SK-N-SH treated with all-trans-retinoic acid at 6 μM for 48 hours (cell line): ENCODE results near the gene RBFOX1.

Experiments used
- ATAC-seq: fragments of 200-7000 bp; cut with Tn5 transposase; 3 replicates; pipeline ENCODE4 v1.9.1; 2020; ENCODE audit warnings: mild to moderate bottlenecking, moderate library complexity
- BACH2 ChIP-seq: fragments of 250-450 bp; sonication (Bioruptor Pico); IDR thresholded peaks from 2 replicates; pipeline ENCODE4 v1.9.0; 2021; ENCODE audit warnings: mild to moderate bottlenecking, borderline replicate concordance
- CSDC2 ChIP-seq: fragments of 250-450 bp; sonication (Bioruptor Pico); IDR thresholded peaks from 2 replicates; pipeline ENCODE4 v1.5.0; 2020; ENCODE audit warnings: mild to moderate bottlenecking, moderate library complexity
- ESRRG ChIP-seq: fragments of 250-450 bp; sonication (Bioruptor Pico); IDR thresholded peaks from 2 replicates; pipeline ENCODE4 v1.6.1; 2021; ENCODE audit warnings: mild to moderate bottlenecking
- GLIS3 ChIP-seq: fragments of 250-450 bp; sonication (Bioruptor Pico); IDR thresholded peaks from 2 replicates; pipeline ENCODE4 v1.5.0; 2020; ENCODE audit warnings: mild to moderate bottlenecking, moderate library complexity
- ISL1 ChIP-seq: fragments of 250-450 bp; sonication (Bioruptor Pico); IDR thresholded peaks from 2 replicates; pipeline ENCODE4 v2.1.2; 2022; ENCODE audit warnings: mild to moderate bottlenecking, moderate library complexity
- OSR1 ChIP-seq: fragments of 250-450 bp; sonication (Bioruptor Pico); IDR thresholded peaks from 2 replicates; pipeline ENCODE4 v1.8.0; 2022; ENCODE audit warnings: moderate library complexity, mild to moderate bottlenecking, inconsistent platforms
- PATZ1 ChIP-seq: fragments of 250-450 bp; sonication (Bioruptor Pico); IDR thresholded peaks from 2 replicates; pipeline ENCODE4 v1.8.0; 2020; ENCODE audit warnings: mild to moderate bottlenecking, moderate library complexity, borderline replicate concordance
- PPARA ChIP-seq: fragments of 250-450 bp; sonication (Bioruptor Pico); IDR thresholded peaks from 2 replicates; pipeline ENCODE4 v1.5.0; 2020; ENCODE audit warnings: mild to moderate bottlenecking, borderline replicate concordance
- RARB ChIP-seq: fragments of 250-450 bp; sonication (Bioruptor Pico); IDR thresholded peaks from 2 replicates; pipeline ENCODE4 v1.8.0; 2021; ENCODE audit warnings: mild to moderate bottlenecking, moderate library complexity
- SNAI2 ChIP-seq: fragments of 250-450 bp; sonication (Bioruptor Pico); IDR thresholded peaks from 2 replicates; pipeline ENCODE4 v1.5.0; 2020; ENCODE audit warnings: mild to moderate bottlenecking, moderate library complexity
- TCF4 ChIP-seq: fragments of 250-450 bp; sonication (Bioruptor Pico); IDR thresholded peaks from 2 replicates; pipeline ENCODE4 v1.8.0; 2021; ENCODE audit warnings: mild to moderate bottlenecking, moderate library complexity, borderline replicate concordance
- TOX ChIP-seq: fragments of 250-450 bp; sonication (Bioruptor Pico); IDR thresholded peaks from 2 replicates; pipeline ENCODE4 v1.8.0; 2021; ENCODE audit warnings: mild to moderate bottlenecking, moderate library complexity, borderline replicate concordance
- ZC3H10 ChIP-seq: fragments of 250-450 bp; sonication (Bioruptor Pico); IDR thresholded peaks from 2 replicates; pipeline ENCODE4 v1.5.1; 2021; ENCODE audit warnings: mild to moderate bottlenecking, moderate library complexity
- ZFP3 ChIP-seq: fragments of 250-450 bp; sonication (Bioruptor Pico); IDR thresholded peaks from 2 replicates; pipeline ENCODE4 v1.5.0; 2020; ENCODE audit warnings: mild to moderate bottlenecking, moderate library complexity
- ZFP30 ChIP-seq: fragments of 450-650 bp; formaldehyde crosslinking; IDR thresholded peaks from 2 replicates; pipeline ENCODE4 v1.5.0; 2022; ENCODE audit warnings: mild to moderate bottlenecking, moderate library complexity
- ZNF565 ChIP-seq: fragments of 450-650 bp; formaldehyde crosslinking; conservative IDR thresholded peaks from 2 replicates; pipeline ENCODE4 v1.5.0; 2020; ENCODE audit warnings: low read depth, mild to moderate bottlenecking, moderate library complexity
- ZNF8 ChIP-seq: fragments of 450-650 bp; formaldehyde crosslinking; IDR thresholded peaks from 2 replicates; pipeline ENCODE4 v1.5.0; 2020; ENCODE audit warnings: mild to moderate bottlenecking, moderate library complexity
- TF ChIP-seq, protein P1 (sequence below): fragments of 250-450 bp; sonication (Bioruptor Pico); IDR thresholded peaks from 2 replicates; pipeline ENCODE4 v1.8.0; 2021; ENCODE audit warnings: low read depth, mild to moderate bottlenecking, moderate library complexity, borderline replicate concordance
- TF ChIP-seq, protein P2 (sequence below): fragments of 250-450 bp; sonication (Bioruptor Pico); IDR thresholded peaks from 2 replicates; pipeline ENCODE4 v1.5.1; 2020; ENCODE audit warnings: low read depth, mild to moderate bottlenecking, moderate library complexity

Gene RBFOX1

DNA sequence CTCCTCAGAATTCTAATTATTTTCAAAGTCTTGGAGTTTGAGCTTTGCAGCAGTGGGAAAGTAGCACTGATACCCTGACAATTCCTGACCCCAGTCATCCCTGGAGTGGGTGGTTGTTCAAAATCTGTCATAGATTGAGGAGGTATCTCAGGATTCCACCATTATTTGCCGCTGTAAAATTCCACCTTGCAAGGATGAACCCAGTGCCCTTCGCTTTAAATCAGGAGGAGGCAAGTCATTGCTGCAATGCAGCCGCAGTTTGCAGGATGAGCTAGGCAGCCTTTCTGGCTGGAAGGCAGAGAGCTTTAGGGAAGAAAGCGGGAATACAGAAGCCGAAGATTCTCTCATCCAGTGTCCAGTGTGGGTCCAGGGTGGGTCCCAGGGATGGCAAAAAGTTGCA is 296.9 kb downstream of the RBFOX1 start (continued):
- TF ChIP-seq, protein P1, sequence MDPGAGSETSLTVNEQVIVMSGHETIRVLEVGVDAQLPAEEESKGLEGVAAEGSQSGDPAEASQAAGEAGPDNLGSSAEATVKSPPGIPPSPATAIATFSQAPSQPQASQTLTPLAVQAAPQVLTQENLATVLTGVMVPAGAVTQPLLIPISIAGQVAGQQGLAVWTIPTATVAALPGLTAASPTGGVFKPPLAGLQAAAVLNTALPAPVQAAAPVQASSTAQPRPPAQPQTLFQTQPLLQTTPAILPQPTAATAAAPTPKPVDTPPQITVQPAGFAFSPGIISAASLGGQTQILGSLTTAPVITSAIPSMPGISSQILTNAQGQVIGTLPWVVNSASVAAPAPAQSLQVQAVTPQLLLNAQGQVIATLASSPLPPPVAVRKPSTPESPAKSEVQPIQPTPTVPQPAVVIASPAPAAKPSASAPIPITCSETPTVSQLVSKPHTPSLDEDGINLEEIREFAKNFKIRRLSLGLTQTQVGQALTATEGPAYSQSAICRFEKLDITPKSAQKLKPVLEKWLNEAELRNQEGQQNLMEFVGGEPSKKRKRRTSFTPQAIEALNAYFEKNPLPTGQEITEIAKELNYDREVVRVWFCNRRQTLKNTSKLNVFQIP (CRISPR knock-in tag): no peak
- TF ChIP-seq ZFP30 (CRISPR knock-in tag) (no peak), CSDC2 (no peak), RARB (CRISPR knock-in tag) (no peak), ESRRG (CRISPR knock-in tag) (no peak)

GRCh38 chr16:7637446-7637845 is 304.8 kb downstream of the RBFOX1 start:
- TF ChIP-seq, protein P1 (CRISPR knock-in tag): no peak
- TF ChIP-seq ZNF565 (CRISPR knock-in tag) (no peak), BACH2 (no peak), PPARA (CRISPR knock-in tag) (no peak), CSDC2 (no peak), ISL1 (CRISPR knock-in tag) (no peak), TOX (CRISPR knock-in tag) (no peak), ZFP30 (CRISPR knock-in tag) (no peak), ZC3H10 (no peak), OSR1 (CRISPR knock-in tag) (no peak), TCF4 (CRISPR knock-in tag) (no peak), RARB (CRISPR knock-in tag) (no peak), SNAI2 (CRISPR knock-in tag) (no peak), PATZ1 (CRISPR knock-in tag) (no peak), GLIS3 (CRISPR knock-in tag) (no peak), ZNF8 (CRISPR knock-in tag) (no peak)
- no peak for ATAC-seq

DNA sequence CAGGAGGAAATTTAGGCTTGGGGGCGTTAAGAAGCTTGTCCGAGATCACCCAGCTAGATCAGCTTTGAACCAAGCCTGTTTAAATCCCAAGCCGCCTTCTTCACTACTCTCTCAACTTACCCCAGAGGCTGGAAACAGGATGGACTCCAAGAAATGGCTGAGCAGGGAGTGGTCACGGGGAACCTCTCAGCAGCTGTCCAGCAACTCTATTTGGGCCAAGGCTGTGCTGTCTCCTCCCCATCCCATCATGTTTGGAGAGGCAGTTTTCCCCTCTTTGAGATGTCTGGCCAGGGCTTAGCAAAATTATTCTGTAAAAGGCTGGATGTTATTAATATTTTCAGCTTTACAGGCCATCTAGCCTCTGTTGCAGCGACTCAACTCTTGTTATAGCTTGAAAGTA is 305.7 kb downstream of the RBFOX1 start:
- ATAC-seq: no peak
- TF ChIP-seq, protein P1 (CRISPR knock-in tag): no peak
- TF ChIP-seq, protein P2, sequence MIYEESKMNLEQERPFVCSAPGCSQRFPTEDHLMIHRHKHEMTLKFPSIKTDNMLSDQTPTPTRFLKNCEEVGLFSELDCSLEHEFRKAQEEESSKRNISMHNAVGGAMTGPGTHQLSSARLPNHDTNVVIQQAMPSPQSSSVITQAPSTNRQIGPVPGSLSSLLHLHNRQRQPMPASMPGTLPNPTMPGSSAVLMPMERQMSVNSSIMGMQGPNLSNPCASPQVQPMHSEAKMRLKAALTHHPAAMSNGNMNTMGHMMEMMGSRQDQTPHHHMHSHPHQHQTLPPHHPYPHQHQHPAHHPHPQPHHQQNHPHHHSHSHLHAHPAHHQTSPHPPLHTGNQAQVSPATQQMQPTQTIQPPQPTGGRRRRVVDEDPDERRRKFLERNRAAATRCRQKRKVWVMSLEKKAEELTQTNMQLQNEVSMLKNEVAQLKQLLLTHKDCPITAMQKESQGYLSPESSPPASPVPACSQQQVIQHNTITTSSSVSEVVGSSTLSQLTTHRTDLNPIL (CRISPR knock-in tag): no peak
- TF ChIP-seq ZFP3 (CRISPR knock-in tag) (no peak), ZFP30 (CRISPR knock-in tag) (no peak), PATZ1 (CRISPR knock-in tag) (no peak), GLIS3 (CRISPR knock-in tag) (no peak), RARB (CRISPR knock-in tag) (no peak), ZNF565 (CRISPR knock-in tag) (no peak)
